Aorta (tissue), 5 donors: ENCODE data around the gene GRIN2D. TPM values are rescaled to one million over a fixed set of nuclear protein-coding genes. Genes with fewer than 3 reads are reported as not detected.

Source experiments
- ATAC-seq: fragments of 200-7000 bp; cut with Tn5 transposase; one replicate; pipeline ENCODE4 v1.9.1; 2022; ENCODE audit warnings: moderate library complexity; ENCODE audit not compliant: low FRiP score
- DNase-seq, 2 donors: peaks; one replicate each; pipeline ENCODE4 v3.0.0-alpha.2; 2020
- H3K27ac ChIP-seq, 2 donors: one replicate each; pipeline ENCODE4 v1.5.1; 2013; ENCODE audit warnings: low read length in 2 of 2, mild to moderate bottlenecking in 2 of 2, moderate library complexity in 2 of 2, control low read depth in 1 of 2, inconsistent platforms in 1 of 2, low read depth in 1 of 2
- H3K27me3 ChIP-seq, 2 donors: one replicate each; pipeline ENCODE4 v1.6.1; 2013; ENCODE audit warnings: control low read depth in 1 of 2, low read length in 1 of 2, mild to moderate bottlenecking in 1 of 2, moderate library complexity in 1 of 2; ENCODE audit not compliant: insufficient read depth in 2 of 2, control insufficient read depth in 1 of 2
- H3K36me3 ChIP-seq, 2 donors: one replicate each; pipeline ENCODE4 v1.6.1; 2013; ENCODE audit warnings: control low read depth in 1 of 2, low read length in 1 of 2, mild to moderate bottlenecking in 1 of 2; ENCODE audit not compliant: insufficient read depth in 2 of 2, control insufficient read depth in 1 of 2
- H3K4me1 ChIP-seq, 2 donors: one replicate each; pipeline ENCODE4 v1.6.1; 2013; ENCODE audit warnings: low read length in 2 of 2, control low read depth in 1 of 2, mild to moderate bottlenecking in 1 of 2, moderate library complexity in 1 of 2; ENCODE audit not compliant: insufficient read depth in 2 of 2, control insufficient read depth in 1 of 2
- H3K4me3 ChIP-seq, 2 donors: one replicate each; pipeline ENCODE4 v1.5.1; 2013; ENCODE audit warnings: low read length in 2 of 2, control low read depth in 1 of 2, mild to moderate bottlenecking in 1 of 2
- H3K9me3 ChIP-seq: one replicate; pipeline ENCODE4 v1.6.1; 2013; ENCODE audit warnings: mild to moderate bottlenecking, low read length; ENCODE audit not compliant: control insufficient read depth
- WGBS, 2 donors: extraction: QIAGEN DNeasy Blood & Tissue Kit; methylation state at CpG; one replicate each; pipeline ENCODE4 v1.1.7; 2013; 5-methylcytosine and 5-hydroxymethylcytosine counted together
- intact Hi-C, 2 donors: fragments of 100-400 bp; cut with DNase I; formaldehyde crosslinking; loops; one replicate each; pipeline versions ENCODE4 v1.14.2 to v1.15.0; 2022
- polyA plus RNA-seq, 2 donors: library from polyadenylated mRNA; stranded (reverse); fragments of 200-250 nt; gene quantifications; one replicate each; pipeline ENCODE4 v1.2.3, GENCODE V29; 2013
- total RNA-seq, 2 donors: library from RNA; stranded (reverse); fragmentation: NEBNext Ultra II Directional; extraction: Animal tissue kit (Norgen Biotek cat#: 25700); gene quantifications; one replicate each; pipeline ENCODE4 v1.2.1, GENCODE V29; 2021
- donor health status: healthy with polysubstance abuse.
- donor health status: Bipolar disorder and iron deficiency.
- donor health status: DM: no; HTN: no; CAD: no.
- donor health status: DM: no; HTN: no; CAD: no.
- donor health status: DM: yes; HTN: yes; CAD: no.

GRIN2D gene
- total and polyA plus RNA-seq, 4 donors: 0.03 to 4.0 (median 0.91) TPM; not detected in 1

GRCh38 chr19:48398102-48398374 lies 4.6 kb downstream of the GRIN2D start:
- ATAC-seq: no peak
- no peak for DNase-seq
- H3K27me3 ChIP-seq: no peaks in the 10 kb centered on the region
- intact Hi-C loops: no loop called here
- H3K4me3 ChIP-seq: no peak overlapping the region
- H3K27ac ChIP-seq: no peak overlapping the region
- 7 to 8% methylated on average over 17 of the region's 17 CpGs for WGBS, 2 donors
- H3K9me3 ChIP-seq: no peaks in the 10 kb centered on the region
- H3K4me1 ChIP-seq: no peaks in the 10 kb centered on the region
- H3K36me3 ChIP-seq: no peaks in the 10 kb centered on the region

- no peaks in the 10 kb centered on the region for H3K27me3 ChIP-seq
- no peaks in the 10 kb centered on the region for H3K9me3 ChIP-seq
- no peak overlapping the region for H3K27ac ChIP-seq
- 6 to 8% methylated on average over 89 to 104 of the region's 104 CpGs for WGBS, 2 donors
- intact Hi-C loops: no loop called here
- H3K4me3 ChIP-seq: no peak overlapping the region
- DNase-seq: peak; percentile 89 to 92
- peak; percentile 74 for ATAC-seq
- no peaks in the 10 kb centered on the region for H3K4me1 ChIP-seq
- no peaks in the 10 kb centered on the region for H3K36me3 ChIP-seq
Measured at GRCh38 chr19:48398375-48399235, 5.1 kb downstream of the GRIN2D start.

- H3K4me3 ChIP-seq: no peak overlapping the region
- no peaks in the 10 kb centered on the region for H3K4me1 ChIP-seq
- no peaks in the 10 kb centered on the region for H3K27me3 ChIP-seq
- WGBS, 2 donors: 34 to 38% methylated on average over 14 of the region's 14 CpGs
- intact Hi-C loops: no loop called here
- ATAC-seq: peak; percentile 85
- no peaks in the 10 kb centered on the region for H3K36me3 ChIP-seq
- H3K9me3 ChIP-seq: no peaks in the 10 kb centered on the region
- peak; percentile 81 to 84 for DNase-seq
- no peak overlapping the region for H3K27ac ChIP-seq
Measured at GRCh38 chr19:48400018-48400742, 6.7 kb downstream of the GRIN2D start.

GRCh38 chr19:48401287-48401686 lies 7.8 kb downstream of the GRIN2D start:
- WGBS, 2 donors: 83 to 88% methylated on average over 5 of the region's 5 CpGs
- no peak for DNase-seq
- intact Hi-C loops: no loop called here
- no peaks in the 10 kb centered on the region for H3K36me3 ChIP-seq
- H3K4me1 ChIP-seq: no peaks in the 10 kb centered on the region
- H3K27me3 ChIP-seq: no peaks in the 10 kb centered on the region
- peaks cover 5% of the 10 kb centered on the region for H3K9me3 ChIP-seq
- H3K27ac ChIP-seq: no peak overlapping the region
- ATAC-seq: no peak
- H3K4me3 ChIP-seq: no peak overlapping the region

GRCh38 chr19:48403606-48404005 lies 10.1 kb downstream of the GRIN2D start:
- intact Hi-C loops: no loop called here
- Histone ChIP-seq H3K9me3 (peaks cover 5% of the 10 kb centered on the region), H3K36me3 (no peaks in the 10 kb centered on the region), H3K27me3 (no peaks in the 10 kb centered on the region), H3K27ac (no peak overlapping the region), H3K4me1 (no peaks in the 10 kb centered on the region), H3K4me3 (no peak overlapping the region)
- 48 to 51% methylated on average over 3 of the region's 3 CpGs for WGBS, 2 donors
- ATAC-seq: no peak
- peak in 1 of 2 donors; percentile 68 for DNase-seq

GRCh38 chr19:48405010-48405659 lies 11.7 kb downstream of the GRIN2D start:
- H3K4me1 ChIP-seq: no peaks in the 10 kb centered on the region
- no peak for DNase-seq
- WGBS, 2 donors: 89 to 92% methylated on average over 27 of the region's 27 CpGs

GRCh38 chr19:48405850-48406249 lies 12.4 kb downstream of the GRIN2D start:
- Histone ChIP-seq H3K36me3 (no peaks in the 10 kb centered on the region), H3K4me3 (peak overlapping the region in 1 of 2 donors; percentile 24), H3K27ac (no peak overlapping the region), H3K4me1 (no peaks in the 10 kb centered on the region), H3K27me3 (no peaks in the 10 kb centered on the region), H3K9me3 (peaks cover 5% of the 10 kb centered on the region)
- ATAC-seq (no peak), DNase-seq (no peak)
- WGBS, 2 donors: 81 to 83% methylated on average over 13 of the region's 13 CpGs
- intact Hi-C loops: no loop called here

More at GRCh38 chr19:48405010-48405659, 11.7 kb downstream of the GRIN2D start:
- no peak for ATAC-seq
- intact Hi-C loops: no loop called here
- no peaks in the 10 kb centered on the region for H3K27me3 ChIP-seq
- H3K9me3 ChIP-seq: peaks cover 5% of the 10 kb centered on the region
- H3K4me3 ChIP-seq: no peak overlapping the region
- no peak overlapping the region for H3K27ac ChIP-seq
- H3K36me3 ChIP-seq: no peaks in the 10 kb centered on the region

GRCh38 chr19:48413879-48414587 lies 20.6 kb downstream of the GRIN2D start:
- WGBS, 2 donors: 33% methylated on average over 24 of the region's 24 CpGs
- Histone ChIP-seq H3K9me3 (no peaks in the 10 kb centered on the region), H3K27me3 (no peaks in the 10 kb centered on the region), H3K27ac (no peak overlapping the region), H3K4me1 (no peaks in the 10 kb centered on the region), H3K36me3 (no peaks in the 10 kb centered on the region), H3K4me3 (no peak overlapping the region)
- ATAC-seq (no peak), DNase-seq (no peak)
- intact Hi-C loops: no loop called here
